ENCODE data around the gene NAV2.

Gene NAV2

DNA sequence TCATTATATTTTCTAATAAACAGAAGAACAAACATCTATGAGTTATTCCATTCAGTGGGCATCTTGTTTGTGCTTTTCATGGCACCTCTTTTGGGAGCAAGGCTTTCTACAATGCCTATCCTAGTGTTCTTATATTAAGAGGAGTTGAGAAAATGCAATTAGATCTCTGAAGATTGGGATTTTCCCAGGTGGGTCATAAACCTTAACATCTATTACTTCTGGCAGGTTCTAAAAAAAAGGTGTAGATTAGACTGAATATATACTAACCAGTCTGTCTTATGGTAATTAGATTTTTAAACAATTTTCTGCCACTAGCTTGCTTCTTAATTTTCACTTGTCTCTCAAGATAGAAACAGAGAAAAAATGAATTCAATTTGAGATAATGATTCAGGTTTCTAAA lies 128.3 kb downstream of the NAV2 start:
- ATAC-seq = no peak
- TF ChIP-seq ZFP3 (CRISPR knock-in tag; IDR thresholded peaks at IDR 0.05) (no peak), ZNF565 (CRISPR knock-in tag; conservative IDR thresholded peaks at IDR 0.05; ENCODE audit: low read depth) (no peak), CSRNP3 (CRISPR knock-in tag; IDR thresholded peaks at IDR 0.05) (no peak), ESRRG (CRISPR knock-in tag; IDR thresholded peaks at IDR 0.05) (no peak), TCF4 (CRISPR knock-in tag; IDR thresholded peaks at IDR 0.05; ENCODE audit: borderline replicate concordance) (no peak), ZNF8 (CRISPR knock-in tag; IDR thresholded peaks at IDR 0.05) (no peak), GLIS3 (CRISPR knock-in tag; IDR thresholded peaks at IDR 0.05) (no peak), SNAI2 (CRISPR knock-in tag; IDR thresholded peaks at IDR 0.05) (no peak), ARNTL (CRISPR knock-in tag; IDR thresholded peaks at IDR 0.05; ENCODE audit: borderline replicate concordance, low read depth) (no peak), CSDC2 (CRISPR knock-in tag; IDR thresholded peaks at IDR 0.05) (no peak), ISL1 (CRISPR knock-in tag; IDR thresholded peaks at IDR 0.05) (no peak), ZNF70 (CRISPR knock-in tag; IDR thresholded peaks at IDR 0.05) (no peak), TOX (CRISPR knock-in tag; IDR thresholded peaks at IDR 0.05; ENCODE audit: borderline replicate concordance) (no peak), RARB (CRISPR knock-in tag; IDR thresholded peaks at IDR 0.05) (no peak), BACH2 (CRISPR knock-in tag; IDR thresholded peaks at IDR 0.05; ENCODE audit: borderline replicate concordance) (no peak), PATZ1 (CRISPR knock-in tag; IDR thresholded peaks at IDR 0.05; ENCODE audit: borderline replicate concordance) (no peak), ZFP30 (CRISPR knock-in tag; IDR thresholded peaks at IDR 0.05) (no peak)

GRCh38 chr11:19842505-19842904 lies 129.9 kb downstream of the NAV2 start:
- no peak; the same call in 2 of the 3 replicates for ATAC-seq
- TF ChIP-seq OSR1 (CRISPR knock-in tag; IDR thresholded peaks at IDR 0.05) (no peak), ISL1 (CRISPR knock-in tag; IDR thresholded peaks at IDR 0.05) (no peak), BACH2 (CRISPR knock-in tag; IDR thresholded peaks at IDR 0.05; ENCODE audit: borderline replicate concordance) (no peak), PATZ1 (CRISPR knock-in tag; IDR thresholded peaks at IDR 0.05; ENCODE audit: borderline replicate concordance) (no peak), ZFP3 (CRISPR knock-in tag; IDR thresholded peaks at IDR 0.05) (no peak)

DNA sequence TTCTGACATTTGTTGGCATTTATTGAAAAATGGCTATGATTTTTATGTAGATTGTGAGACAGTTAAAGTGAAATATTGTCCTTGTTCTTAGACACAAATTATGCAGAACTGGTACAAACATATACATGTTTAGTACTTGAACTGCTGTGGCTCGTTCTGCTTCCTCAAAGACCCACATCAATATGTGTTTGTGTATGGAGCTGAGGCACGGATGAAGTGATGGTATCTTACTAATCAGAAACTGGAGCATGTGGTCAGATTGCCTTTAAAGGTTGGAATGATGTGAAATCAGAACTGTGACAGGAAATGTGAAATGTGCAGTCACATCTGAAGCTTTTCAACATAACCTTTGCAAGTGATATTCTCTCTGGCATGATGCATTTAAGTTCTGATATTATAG lies 130.4 kb downstream of the NAV2 start:
- no peak for ATAC-seq
- TF ChIP-seq RARB (CRISPR knock-in tag; IDR thresholded peaks at IDR 0.05) = no peak

DNA sequence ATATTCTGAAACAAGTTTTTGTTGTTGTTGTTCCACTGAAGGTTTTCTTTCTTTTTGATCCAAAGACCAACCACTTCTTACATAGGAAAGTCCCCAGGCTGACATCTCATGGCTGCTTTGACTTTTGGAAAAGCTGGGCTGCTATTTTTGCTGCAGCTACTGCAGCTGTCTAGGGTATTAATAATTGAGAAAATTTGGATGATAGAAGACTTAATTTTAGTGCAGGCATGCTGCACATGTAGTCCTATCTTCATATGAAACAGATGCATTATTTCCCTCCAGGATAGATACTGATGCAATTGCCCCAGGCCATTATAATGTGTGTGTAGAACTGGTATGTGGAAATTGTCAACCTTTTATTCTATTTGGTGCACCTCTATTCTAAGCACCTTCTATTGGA lies 131.4 kb downstream of the NAV2 start:
- ATAC-seq = no peak
- no peak for TF ChIP-seq OSR1 (CRISPR knock-in tag; IDR thresholded peaks at IDR 0.05)
- no peak for TF ChIP-seq ZNF70 (CRISPR knock-in tag; IDR thresholded peaks at IDR 0.05)
- TF ChIP-seq ZNF8 (CRISPR knock-in tag; IDR thresholded peaks at IDR 0.05) = no peak
- TF ChIP-seq ZFP30 (CRISPR knock-in tag; IDR thresholded peaks at IDR 0.05) = no peak
- TF ChIP-seq ISL1 (CRISPR knock-in tag; IDR thresholded peaks at IDR 0.05) = no peak
- TF ChIP-seq ZC3H10 (CRISPR knock-in tag; IDR thresholded peaks at IDR 0.05) = no peak
- TF ChIP-seq ESRRG (CRISPR knock-in tag; IDR thresholded peaks at IDR 0.05) = no peak
- no peak for TF ChIP-seq SNAI2 (CRISPR knock-in tag; IDR thresholded peaks at IDR 0.05)
- no peak for TF ChIP-seq PATZ1 (CRISPR knock-in tag; IDR thresholded peaks at IDR 0.05; ENCODE audit: borderline replicate concordance)
- TF ChIP-seq CSRNP3 (CRISPR knock-in tag; IDR thresholded peaks at IDR 0.05) = no peak
- TF ChIP-seq BACH2 (CRISPR knock-in tag; IDR thresholded peaks at IDR 0.05; ENCODE audit: borderline replicate concordance) = no peak
- TF ChIP-seq ARNTL (CRISPR knock-in tag; IDR thresholded peaks at IDR 0.05; ENCODE audit: borderline replicate concordance, low read depth) = no peak
- TF ChIP-seq, protein P1, sequence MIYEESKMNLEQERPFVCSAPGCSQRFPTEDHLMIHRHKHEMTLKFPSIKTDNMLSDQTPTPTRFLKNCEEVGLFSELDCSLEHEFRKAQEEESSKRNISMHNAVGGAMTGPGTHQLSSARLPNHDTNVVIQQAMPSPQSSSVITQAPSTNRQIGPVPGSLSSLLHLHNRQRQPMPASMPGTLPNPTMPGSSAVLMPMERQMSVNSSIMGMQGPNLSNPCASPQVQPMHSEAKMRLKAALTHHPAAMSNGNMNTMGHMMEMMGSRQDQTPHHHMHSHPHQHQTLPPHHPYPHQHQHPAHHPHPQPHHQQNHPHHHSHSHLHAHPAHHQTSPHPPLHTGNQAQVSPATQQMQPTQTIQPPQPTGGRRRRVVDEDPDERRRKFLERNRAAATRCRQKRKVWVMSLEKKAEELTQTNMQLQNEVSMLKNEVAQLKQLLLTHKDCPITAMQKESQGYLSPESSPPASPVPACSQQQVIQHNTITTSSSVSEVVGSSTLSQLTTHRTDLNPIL (CRISPR knock-in tag; IDR thresholded peaks at IDR 0.05; ENCODE audit: low read depth) = no peak
- TF ChIP-seq RARB (CRISPR knock-in tag; IDR thresholded peaks at IDR 0.05) = no peak
- no peak for TF ChIP-seq CSDC2 (CRISPR knock-in tag; IDR thresholded peaks at IDR 0.05)
- no peak for TF ChIP-seq ZFP3 (CRISPR knock-in tag; IDR thresholded peaks at IDR 0.05)
- no peak for TF ChIP-seq PPARA (CRISPR knock-in tag; IDR thresholded peaks at IDR 0.05; ENCODE audit: borderline replicate concordance)
- TF ChIP-seq ZNF565 (CRISPR knock-in tag; conservative IDR thresholded peaks at IDR 0.05; ENCODE audit: low read depth) = no peak
- no peak for TF ChIP-seq TCF4 (CRISPR knock-in tag; IDR thresholded peaks at IDR 0.05; ENCODE audit: borderline replicate concordance)
- TF ChIP-seq TOX (CRISPR knock-in tag; IDR thresholded peaks at IDR 0.05; ENCODE audit: borderline replicate concordance) = no peak

All from SK-N-SH treated with all-trans-retinoic acid at 6 μM for 48 hours (cell line).